ENCODE data around the gene TRAPPC14.
A peak's percentile ranks its signal among the peaks of the same experiment; 100 is the strongest.
"Not testable (repeated sequence)": the region's sequence is repeated elsewhere in the genome, so short reads cannot be mapped to it uniquely, and the experiment has no call there.

TRAPPC14 gene

GRCh38 chr7:100158229-100159098 lies at the start of gene TRAPPC14:
TRAPPC14 (minus strand) TSS chr7:100158723; CDS start chr7:100158499, 224 bp downstream.
- peak; percentile 96 for DNase-seq (ENCODE audit: low spot score)

GRCh38 chr7:100204454-100204853 lies 45.9 kb upstream of the TRAPPC14 start:
- no peak for DNase-seq (ENCODE audit: low spot score)

GRCh38 chr7:100200693-100201092 lies 42.2 kb upstream of the TRAPPC14 start:
- DNase-seq (ENCODE audit: low spot score), result no peak

GRCh38 chr7:100198266-100198665 lies 39.7 kb upstream of the TRAPPC14 start:
- no peak for DNase-seq (ENCODE audit: low spot score)

- not testable (repeated sequence) for DNase-seq (ENCODE audit: low spot score)
Measured at GRCh38 chr7:100195901-100196322, 37.4 kb upstream of the TRAPPC14 start.

GRCh38 chr7:100195222-100195621 lies 36.7 kb upstream of the TRAPPC14 start:
- DNase-seq (ENCODE audit: low spot score), result no peak

- no peak for DNase-seq (ENCODE audit: low spot score)
Measured at GRCh38 chr7:100192969-100193368, 34.4 kb upstream of the TRAPPC14 start.

GRCh38 chr7:100192281-100192862 lies 33.8 kb upstream of the TRAPPC14 start:
- DNase-seq (ENCODE audit: low spot score), result not testable (repeated sequence)

- no peak for DNase-seq (ENCODE audit: low spot score)
Measured at GRCh38 chr7:100191775-100192174, 33.3 kb upstream of the TRAPPC14 start.

- no peak for DNase-seq (ENCODE audit: low spot score)
Measured at GRCh38 chr7:100190048-100190711, 31.7 kb upstream of the TRAPPC14 start.

- no peak for DNase-seq (ENCODE audit: low spot score)
Measured at GRCh38 chr7:100189061-100189460, 30.5 kb upstream of the TRAPPC14 start.

- DNase-seq (ENCODE audit: low spot score), result no peak
Measured at GRCh38 chr7:100185726-100186125, 27.2 kb upstream of the TRAPPC14 start.

- not testable (repeated sequence) for DNase-seq (ENCODE audit: low spot score)
Measured at GRCh38 chr7:100183090-100183489, 24.6 kb upstream of the TRAPPC14 start.

GRCh38 chr7:100182616-100183015 lies 24.1 kb upstream of the TRAPPC14 start:
- DNase-seq (ENCODE audit: low spot score), result not testable (repeated sequence)

GRCh38 chr7:100180084-100180483 lies 21.6 kb upstream of the TRAPPC14 start:
- DNase-seq (ENCODE audit: low spot score), result not testable (repeated sequence)

- DNase-seq (ENCODE audit: low spot score), result peak; percentile 98
Measured at GRCh38 chr7:100177045-100178001, 18.8 kb upstream of the TRAPPC14 start, which contains the start of the genes GPC2 and STAG3. GPC2 (minus strand) TSS chr7:100177381; CDS start chr7:100177199, 182 bp downstream. STAG3 (plus strand) TSS chr7:100177918; CDS start chr7:100180557, 2,639 bp downstream.

GRCh38 chr7:100176096-100177044 lies 17.8 kb upstream of the TRAPPC14 start:
- no peak for DNase-seq (ENCODE audit: low spot score)

- no peak for DNase-seq (ENCODE audit: low spot score)
Measured at GRCh38 chr7:100175296-100175935, 16.9 kb upstream of the TRAPPC14 start.

GRCh38 chr7:100174582-100174981 lies 16.1 kb upstream of the TRAPPC14 start:
- DNase-seq (ENCODE audit: low spot score), result no peak

Data from left forelimb (tissue), 1 donor.